H1 (cell line): ENCODE results near the gene NHS.

Source experiments
- EZH2 ChIP-seq: fragments of 200-600 bp; sonication (generic); IDR thresholded peaks from 2 replicates; pipeline ENCODE4 v1.7.1; 2012; ENCODE audit warnings: low read depth, mild to moderate bottlenecking, moderate library complexity, low read length, inconsistent platforms; ENCODE audit not compliant: severe bottlenecking
- HDAC2 ChIP-seq, 2 experiments: fragments of 300-600 bp in 1 of 2; sonication (generic) in 1 of 2; IDR thresholded peaks; 2 replicates each; pipeline ENCODE4 v1.6.1; 2011 to 2012; ENCODE audit warnings: low read depth in 2 of 2, low read length in 2 of 2, mild to moderate bottlenecking in 2 of 2, moderate library complexity in 2 of 2, borderline replicate concordance in 1 of 2, inconsistent platforms in 1 of 2
- RAD21 ChIP-seq, 2 experiments: IDR thresholded peaks in 1 of 2; conservative IDR thresholded peaks in 1 of 2; 2 replicates each; pipeline ENCODE4 v1.6.1; 2011; ENCODE audit warnings: low read depth in 2 of 2, low read length in 2 of 2, improper control_type of control experiment in 1 of 2, inconsistent platforms in 1 of 2, mild to moderate bottlenecking in 1 of 2, moderate library complexity in 1 of 2

DNA sequence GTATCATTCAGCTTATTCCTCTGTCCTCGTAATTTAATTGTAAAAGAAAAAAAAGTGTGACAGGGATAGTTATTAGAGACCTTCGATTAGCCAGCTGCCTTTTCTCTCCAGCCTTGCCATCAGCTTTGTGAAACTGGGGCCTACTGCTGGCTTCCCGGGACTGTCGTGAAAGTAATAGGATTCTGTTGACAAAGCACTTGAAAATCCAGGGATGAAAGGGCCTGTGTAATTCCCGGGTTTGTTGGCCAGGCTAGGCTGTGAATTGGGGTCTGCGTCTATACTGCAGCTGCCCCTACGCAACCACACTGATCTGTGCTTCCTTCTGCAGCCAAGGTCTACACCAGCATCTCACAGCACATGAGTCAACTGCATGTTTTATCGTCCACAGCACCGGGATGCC is 241.9 kb downstream of the NHS start:
- TF ChIP-seq HDAC2 (IDR thresholded peaks at IDR 0.05; ENCODE audit: borderline replicate concordance in 1 of 2, low read depth in 2 of 2, low read length in 2 of 2) (no peak), EZH2 (no peak), RAD21 (IDR thresholded peaks at IDR 0.05 in 1 of 2, conservative IDR thresholded peaks at IDR 0.05 in 1 of 2; ENCODE audit: low read depth in 2 of 2, low read length in 2 of 2) (no peak)
